ENCODE measurements around the gene SNRNP48. TPM values are rescaled to one million over a fixed set of nuclear protein-coding genes. Genes with fewer than 3 reads are reported as not detected.

SNRNP48 gene
- polyA plus RNA-seq, 2 of the 4 experiments (the other 2 are of a cell fraction), result 13.7 to 13.9 TPM

GRCh38 chr6:7632501-7633290 lies 42.7 kb downstream of the SNRNP48 start:
- no peaks in the 10 kb centered on the region for H3K9me3 ChIP-seq
- no peak for DNase-seq (ENCODE audit: low read depth in 1 of 2, low spot score in 1 of 2)
- no peak for ATAC-seq
- no peak overlapping the region for H3K4me3 ChIP-seq
- no peak for FAIRE-seq
- no peak overlapping the region for H3K27ac ChIP-seq
- POLR2A ChIA-PET, result no interaction called here
- no peak overlapping the region for H3K4me2 ChIP-seq
- 71% methylated on average over 9 of the region's 9 CpGs for WGBS (ENCODE audit: missing lambda C conversion rate)
- CTCF ChIA-PET, result interaction anchor here (0.7 to 1.4 kb wide), 2 partner anchors 18 to 390 kb away, joined by 3 to 4 read pairs; no protein-coding TSS in a partner anchor
- TF ChIP-seq, protein P1, sequence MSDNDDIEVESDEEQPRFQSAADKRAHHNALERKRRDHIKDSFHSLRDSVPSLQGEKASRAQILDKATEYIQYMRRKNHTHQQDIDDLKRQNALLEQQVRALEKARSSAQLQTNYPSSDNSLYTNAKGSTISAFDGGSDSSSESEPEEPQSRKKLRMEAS (IDR thresholded peaks at IDR 0.05), result no peak
- TF ChIP-seq CTCF (IDR thresholded peaks at IDR 0.05) (no peak), CHD2 (IDR thresholded peaks at IDR 0.05; ENCODE audit: low read length, partially characterized antibody) (no peak), CHD4 (IDR thresholded peaks at IDR 0.05; ENCODE audit: borderline replicate concordance) (no peak), ESRRA (IDR thresholded peaks at IDR 0.05; ENCODE audit: borderline replicate concordance, low read length) (no peak), RARB (CRISPR knock-in tag; IDR thresholded peaks at IDR 0.05) (no peak), EHF (CRISPR knock-in tag; IDR thresholded peaks at IDR 0.05) (no peak), RNF2 (IDR thresholded peaks at IDR 0.05; ENCODE audit: borderline replicate concordance, low read depth) (no peak), MYC (IDR thresholded peaks at IDR 0.05; ENCODE audit: borderline replicate concordance, low read length) (no peak), HOXA7 (CRISPR knock-in tag; IDR thresholded peaks at IDR 0.05) (no peak), POLR2A (IDR thresholded peaks at IDR 0.05; ENCODE audit: low read length) (no peak)
- no peaks in the 10 kb centered on the region for H3K4me1 ChIP-seq

- POLR2A ChIA-PET, result no interaction called here
- CTCF ChIA-PET, result interaction anchor here (1.4 kb wide), 1 partner anchor 18 kb away, joined by 4 read pairs; no protein-coding TSS in a partner anchor
- 62% methylated on average over 4 of the region's 4 CpGs for WGBS (ENCODE audit: missing lambda C conversion rate)
- FAIRE-seq (no peak), DNase-seq (ENCODE audit: low read depth in 1 of 2, low spot score in 1 of 2) (no peak), ATAC-seq (no peak)
- H3K9me3 ChIP-seq, result no peaks in the 10 kb centered on the region
- no peaks in the 10 kb centered on the region for H3K4me1 ChIP-seq
- TF ChIP-seq BHLHE40 (IDR thresholded peaks at IDR 0.05; ENCODE audit: low read depth, low read length) (no peak), MAFK (IDR thresholded peaks at IDR 0.05; ENCODE audit: partially characterized antibody) (peak; percentile 56)
- H3K4me3 ChIP-seq, result no peak overlapping the region
- no peak overlapping the region for H3K27ac ChIP-seq
- H3K4me2 ChIP-seq, result no peak overlapping the region
Observed at GRCh38 chr6:7633361-7633760, 43.4 kb downstream of the SNRNP48 start.

DNA sequence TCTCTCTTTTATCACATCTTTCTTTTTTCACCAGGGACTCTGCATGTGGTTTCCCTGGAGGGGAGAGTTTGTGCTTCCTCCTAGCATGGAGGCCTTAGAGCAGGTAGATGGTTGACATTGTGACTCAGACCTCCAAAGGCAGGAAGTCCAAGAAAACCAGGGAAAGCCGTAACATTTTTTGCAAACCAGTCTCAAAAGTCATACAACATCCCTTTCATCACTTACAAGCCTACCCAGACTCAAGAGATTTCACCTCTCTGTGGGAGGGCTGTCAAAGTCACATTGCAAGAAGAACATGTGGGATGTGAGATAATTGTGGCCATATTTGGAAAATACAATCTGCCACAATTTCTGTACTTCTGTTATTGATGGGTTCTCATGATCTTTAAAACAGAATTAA lies 46.2 kb downstream of the SNRNP48 start:
- 80% methylated on average over 1 of the region's 1 CpG for WGBS (ENCODE audit: missing lambda C conversion rate)
- TF ChIP-seq CHD4 (IDR thresholded peaks at IDR 0.05; ENCODE audit: borderline replicate concordance), result no peak
- TF ChIP-seq HDAC2 (IDR thresholded peaks at IDR 0.05), result no peak
- no peak for TF ChIP-seq RARB (CRISPR knock-in tag; IDR thresholded peaks at IDR 0.05)
- TF ChIP-seq, protein P2, sequence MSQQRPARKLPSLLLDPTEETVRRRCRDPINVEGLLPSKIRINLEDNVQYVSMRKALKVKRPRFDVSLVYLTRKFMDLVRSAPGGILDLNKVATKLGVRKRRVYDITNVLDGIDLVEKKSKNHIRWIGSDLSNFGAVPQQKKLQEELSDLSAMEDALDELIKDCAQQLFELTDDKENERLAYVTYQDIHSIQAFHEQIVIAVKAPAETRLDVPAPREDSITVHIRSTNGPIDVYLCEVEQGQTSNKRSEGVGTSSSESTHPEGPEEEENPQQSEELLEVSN (IDR thresholded peaks at IDR 0.05; ENCODE audit: borderline replicate concordance, low read depth), result no peak
- no peak for TF ChIP-seq JUN (IDR thresholded peaks at IDR 0.05)
- no peak for TF ChIP-seq ESRRA (IDR thresholded peaks at IDR 0.05; ENCODE audit: borderline replicate concordance, low read length)
- no peak for TF ChIP-seq RCOR1 (IDR thresholded peaks at IDR 0.05; ENCODE audit: low read depth, low read length)
- TF ChIP-seq RNF2 (IDR thresholded peaks at IDR 0.05; ENCODE audit: borderline replicate concordance, low read depth), result no peak
- TF ChIP-seq BCL3 (IDR thresholded peaks at IDR 0.05), result no peak
- TF ChIP-seq HOXB5 (CRISPR knock-in tag; IDR thresholded peaks at IDR 0.05), result no peak

More for the DNA sequence above, 46.2 kb downstream of the SNRNP48 start:
- Histone ChIP-seq H3K4me1 (peaks cover 8% of the 10 kb centered on the region), H3K27ac (no peak overlapping the region), H3K4me3 (no peak overlapping the region), H3K9me3 (no peaks in the 10 kb centered on the region), H3K4me2 (no peak overlapping the region)
- ChIA-PET CTCF (no interaction called here), POLR2A (no interaction called here)
- FAIRE-seq (no peak), DNase-seq (ENCODE audit: low read depth in 1 of 2, low spot score in 1 of 2) (no peak), ATAC-seq (no peak)
